HL-60/S4 treated with retinoic acid at 250 ng/mL for 4 days and 3 days (cell line): Measurements from ENCODE around the gene DUOX1.

Experiments used
- in situ Hi-C: fragments of 300-500 bp; cut with MboI; formaldehyde crosslinking; loops from 2 replicates; pipeline ENCODE4 v1.7.0; 2022; ENCODE audit warnings: low sequenced_read_pairs

DUOX1 gene

GRCh38 chr15:45139770-45140169, 10.0 kb downstream of the DUOX1 start:
- in situ Hi-C loops: no loop called here

- in situ Hi-C loops: no loop called here
Observed at GRCh38 chr15:45140557-45141250, 10.9 kb downstream of the DUOX1 start.

GRCh38 chr15:45141386-45141785, 11.6 kb downstream of the DUOX1 start:
- in situ Hi-C loops: no loop called here

- in situ Hi-C loops: no loop called here
Observed at GRCh38 chr15:45143056-45143455, 13.3 kb downstream of the DUOX1 start.

- in situ Hi-C loops: no loop called here
Observed at GRCh38 chr15:45143946-45144345, 14.2 kb downstream of the DUOX1 start.

- in situ Hi-C loops: no loop called here
Observed at GRCh38 chr15:45144775-45145174, 15.0 kb downstream of the DUOX1 start.

- in situ Hi-C loops: no loop called here
Observed at GRCh38 chr15:45146405-45146804, 16.6 kb downstream of the DUOX1 start.

- in situ Hi-C loops: no loop called here
Observed at GRCh38 chr15:45147606-45148005, 17.8 kb downstream of the DUOX1 start.

- in situ Hi-C loops: no loop called here
Observed at GRCh38 chr15:45148076-45149059, 18.6 kb downstream of the DUOX1 start.

GRCh38 chr15:45149060-45149459, 19.3 kb downstream of the DUOX1 start:
- in situ Hi-C loops: no loop called here

- in situ Hi-C loops: no loop called here
Observed at GRCh38 chr15:45150481-45150880, 20.7 kb downstream of the DUOX1 start.

- in situ Hi-C loops: no loop called here
Observed at GRCh38 chr15:45150997-45151396, 21.2 kb downstream of the DUOX1 start.

- in situ Hi-C loops: no loop called here
Observed at GRCh38 chr15:45151998-45152828, 22.4 kb downstream of the DUOX1 start.

- in situ Hi-C loops: no loop called here
Observed at GRCh38 chr15:45155739-45156138, 25.9 kb downstream of the DUOX1 start.

GRCh38 chr15:45156744-45157455, 27.1 kb downstream of the DUOX1 start:
- in situ Hi-C loops: no loop called here

- in situ Hi-C loops: no loop called here
Observed at GRCh38 chr15:45157974-45158373, 28.2 kb downstream of the DUOX1 start.

- in situ Hi-C loops: no loop called here
Observed at GRCh38 chr15:45161666-45162065, 31.9 kb downstream of the DUOX1 start.

GRCh38 chr15:45162771-45163507, 33.1 kb downstream of the DUOX1 start:
- in situ Hi-C loops: no loop called here

- in situ Hi-C loops: no loop called here
Observed at GRCh38 chr15:45163508-45163856, 33.7 kb downstream of the DUOX1 start.

- in situ Hi-C loops: no loop called here
Observed at GRCh38 chr15:45164914-45165313, 35.1 kb downstream of the DUOX1 start.
